Astrocyte (in vitro differentiated cells and primary cell): ENCODE measurements around the gene FILIP1L. TPM values are rescaled to one million over a fixed set of nuclear protein-coding genes. Genes with fewer than 3 reads are reported as not detected.

Source experiments
- DNase-seq: peaks from one replicate; pipeline ENCODE4 v3.0.0-alpha.2; 2010; ENCODE audit warnings: low read depth
- FAIRE-seq: peaks from 2 replicates; lab custom pipeline; 2011; peaks lifted over from hg19 to GRCh38; lab: Jason Lieb, UNC
- H2AFZ ChIP-seq: 2 replicates; pipeline ENCODE4 v1.6.0; 2012; ENCODE audit warnings: low read depth, low read length, inconsistent platforms
- H3K27ac ChIP-seq: 2 replicates; pipeline ENCODE4 v1.5.1; 2011; ENCODE audit warnings: low read depth, low read length, inconsistent platforms
- H3K27me3 ChIP-seq: 2 replicates; pipeline ENCODE4 v1.6.0; 2011; ENCODE audit warnings: low read length, inconsistent platforms; ENCODE audit not compliant: insufficient read depth
- H3K36me3 ChIP-seq: 2 replicates; pipeline ENCODE4 v1.5.1; 2011; ENCODE audit warnings: low read length, inconsistent platforms; ENCODE audit not compliant: insufficient read depth
- H3K4me1 ChIP-seq: 2 replicates; pipeline ENCODE4 v1.5.1; 2011; ENCODE audit warnings: low read length, inconsistent platforms; ENCODE audit not compliant: insufficient read depth
- H3K4me2 ChIP-seq: 2 replicates; pipeline ENCODE4 v1.6.0; 2012; ENCODE audit warnings: low read length, inconsistent platforms
- H3K4me3 ChIP-seq: 2 replicates; pipeline ENCODE4 v1.5.1; 2011; ENCODE audit warnings: low read depth, mild to moderate bottlenecking, low read length, inconsistent platforms; ENCODE audit not compliant: insufficient read depth
- H3K79me2 ChIP-seq: 2 replicates; pipeline ENCODE4 v1.6.0; 2012; ENCODE audit warnings: mild to moderate bottlenecking, low read length, inconsistent platforms; ENCODE audit not compliant: insufficient read depth
- H3K9ac ChIP-seq: 2 replicates; pipeline ENCODE4 v1.6.0; 2012; ENCODE audit warnings: mild to moderate bottlenecking, low read length, inconsistent platforms
- H3K9me3 ChIP-seq: 2 replicates; pipeline ENCODE4 v1.5.1; 2012; ENCODE audit warnings: low read depth, mild to moderate bottlenecking, low read length, inconsistent platforms; ENCODE audit not compliant: insufficient read depth
- H4K20me1 ChIP-seq: 2 replicates; pipeline ENCODE4 v1.6.0; 2012; ENCODE audit warnings: low read length, inconsistent platforms; ENCODE audit not compliant: insufficient read depth
- H3K27ac Mint-ChIP-seq: one replicate; pipeline ENCODE4 v1.8.0; 2021; ENCODE audit warnings: mild to moderate bottlenecking, mixed read lengths; ENCODE audit not compliant: unreplicated experiment
- H3K27me3 Mint-ChIP-seq: one replicate; pipeline ENCODE4 v1.8.0; 2021; ENCODE audit warnings: low read depth, mixed read lengths; ENCODE audit not compliant: unreplicated experiment
- H3K36me3 Mint-ChIP-seq: one replicate; pipeline ENCODE4 v1.8.0; 2021; ENCODE audit warnings: low read depth, mixed read lengths; ENCODE audit not compliant: unreplicated experiment
- H3K4me1 Mint-ChIP-seq: one replicate; pipeline ENCODE4 v1.8.0; 2021; ENCODE audit warnings: low read depth, mixed read lengths; ENCODE audit not compliant: unreplicated experiment
- H3K4me3 Mint-ChIP-seq: one replicate; pipeline ENCODE4 v1.8.0; 2021; ENCODE audit warnings: mild to moderate bottlenecking, moderate library complexity, mixed read lengths; ENCODE audit not compliant: unreplicated experiment
- H3K9me3 Mint-ChIP-seq: one replicate; pipeline ENCODE4 v1.8.0; 2021; ENCODE audit warnings: mild to moderate bottlenecking, mixed read lengths; ENCODE audit not compliant: unreplicated experiment
- CTCF ChIP-seq: IDR thresholded peaks from 2 replicates; pipeline ENCODE4 v1.5.1; 2011; ENCODE audit warnings: low read depth, mild to moderate bottlenecking, inconsistent platforms, low read length, moderate library complexity; ENCODE audit not compliant: insufficient read depth
- EZH2 ChIP-seq: IDR thresholded peaks from 2 replicates; pipeline ENCODE4 v1.6.1; 2012; ENCODE audit warnings: mild to moderate bottlenecking, low read length, inconsistent platforms; ENCODE audit not compliant: insufficient read depth
- total RNA-seq: library from RNA; stranded (reverse); gene quantifications from 2 replicates; pipeline ENCODE4 v1.2.1, GENCODE V29; 2021

FILIP1L gene
- total RNA-seq, 1 donor from 2014 or later, result 209 TPM

- TF ChIP-seq EZH2, result no peak
- TF ChIP-seq CTCF, result no peak
- Histone ChIP-seq H3K27me3 (no peaks in the 10 kb centered on the region), H3K4me2 (no peak overlapping the region), H3K4me3 (no peak overlapping the region), H3K79me2 (no peaks in the 10 kb centered on the region), H3K4me1 (peaks cover 32% of the 10 kb centered on the region), H3K9me3 (no peaks in the 10 kb centered on the region), H3K27ac (no peak overlapping the region), H4K20me1 (no peaks in the 10 kb centered on the region), H2AFZ (no peak overlapping the region), H3K9ac (no peak overlapping the region), H3K36me3 (no peaks in the 10 kb centered on the region)
- H3K27me3 Mint-ChIP-seq, result no peaks in the 10 kb centered on the region
- DNase-seq (peak; percentile 52), FAIRE-seq (no peak)
- peaks cover 48% of the 10 kb centered on the region for H3K4me1 Mint-ChIP-seq
- H3K9me3 Mint-ChIP-seq, result no peaks in the 10 kb centered on the region
- no peaks in the 10 kb centered on the region for H3K36me3 Mint-ChIP-seq
- no peak overlapping the region for H3K27ac Mint-ChIP-seq
- no peak overlapping the region for H3K4me3 Mint-ChIP-seq
Observed at GRCh38 chr3:100030346-100030745, 84.0 kb downstream of the FILIP1L start.

- no peak for FAIRE-seq
- H3K27me3 Mint-ChIP-seq, result no peaks in the 10 kb centered on the region
Observed at GRCh38 chr3:100029689-100030088, 84.6 kb downstream of the FILIP1L start.

More at GRCh38 chr3:100029689-100030088, 84.6 kb downstream of the FILIP1L start:
- Histone ChIP-seq H3K4me3 (no peak overlapping the region), H3K27ac (no peak overlapping the region), H4K20me1 (no peaks in the 10 kb centered on the region), H3K9ac (no peak overlapping the region), H3K36me3 (no peaks in the 10 kb centered on the region), H3K27me3 (no peaks in the 10 kb centered on the region), H3K79me2 (no peaks in the 10 kb centered on the region), H2AFZ (no peak overlapping the region), H3K4me1 (peaks cover 32% of the 10 kb centered on the region), H3K4me2 (no peak overlapping the region), H3K9me3 (no peaks in the 10 kb centered on the region)
- peaks cover 46% of the 10 kb centered on the region for H3K4me1 Mint-ChIP-seq
- no peaks in the 10 kb centered on the region for H3K36me3 Mint-ChIP-seq
- no peak overlapping the region for H3K27ac Mint-ChIP-seq
- no peak for DNase-seq
- no peak overlapping the region for H3K4me3 Mint-ChIP-seq
- no peaks in the 10 kb centered on the region for H3K9me3 Mint-ChIP-seq
- TF ChIP-seq CTCF, result no peak
- no peak for TF ChIP-seq EZH2
